GM12878 (cell line): ENCODE results near the gene KCNG1.

Source experiments
- CTCF ChIP-seq, 3 experiments: IDR thresholded peaks in 2 of 3; conservative IDR thresholded peaks in 1 of 3; 2 replicates each; pipeline ENCODE4 v1.5.1; 2011; ENCODE audit warnings: low read depth in 3 of 3, low read length in 3 of 3, mild to moderate bottlenecking in 3 of 3, control low read depth in 2 of 3, moderate library complexity in 2 of 3, inconsistent platforms in 1 of 3, mixed read lengths in 1 of 3; ENCODE audit not compliant: control insufficient read depth in 2 of 3, insufficient read depth in 1 of 3; ENCODE audit errors: extremely low read depth in 1 of 3
- IKZF2 ChIP-seq, 2 experiments: fragments of 450-650 bp; IDR thresholded peaks; 2 replicates each; pipeline ENCODE4 v1.6.1; 2017; ENCODE audit warnings: mild to moderate bottlenecking in 2 of 2, moderate library complexity in 2 of 2
- MEF2A ChIP-seq: IDR thresholded peaks from 2 replicates; pipeline ENCODE4 v1.6.1; 2011; ENCODE audit warnings: low read depth, mild to moderate bottlenecking, low read length, moderate library complexity; ENCODE audit not compliant: insufficient read depth
- RBBP5 ChIP-seq: fragments of 200-600 bp; sonication (generic); conservative IDR thresholded peaks from 2 replicates; pipeline ENCODE4 v1.6.1; 2016
- RUNX3 ChIP-seq: IDR thresholded peaks from 2 replicates; pipeline ENCODE4 v1.6.1; 2012; ENCODE audit warnings: low read length, inconsistent platforms
- SREBF1 ChIP-seq: IDR thresholded peaks from 2 replicates; pipeline ENCODE4 v1.6.1; 2012; ENCODE audit warnings: mild to moderate bottlenecking, low read length
- SREBF2 ChIP-seq: IDR thresholded peaks from 2 replicates; pipeline ENCODE4 v1.6.1; 2012; ENCODE audit warnings: mild to moderate bottlenecking, low read length
- TF ChIP-seq, protein P1 (sequence below): IDR thresholded peaks from 2 replicates; pipeline ENCODE4 v1.6.1; 2011; ENCODE audit warnings: low read depth, low read length, improper control_type of control experiment, borderline replicate concordance

DNA sequence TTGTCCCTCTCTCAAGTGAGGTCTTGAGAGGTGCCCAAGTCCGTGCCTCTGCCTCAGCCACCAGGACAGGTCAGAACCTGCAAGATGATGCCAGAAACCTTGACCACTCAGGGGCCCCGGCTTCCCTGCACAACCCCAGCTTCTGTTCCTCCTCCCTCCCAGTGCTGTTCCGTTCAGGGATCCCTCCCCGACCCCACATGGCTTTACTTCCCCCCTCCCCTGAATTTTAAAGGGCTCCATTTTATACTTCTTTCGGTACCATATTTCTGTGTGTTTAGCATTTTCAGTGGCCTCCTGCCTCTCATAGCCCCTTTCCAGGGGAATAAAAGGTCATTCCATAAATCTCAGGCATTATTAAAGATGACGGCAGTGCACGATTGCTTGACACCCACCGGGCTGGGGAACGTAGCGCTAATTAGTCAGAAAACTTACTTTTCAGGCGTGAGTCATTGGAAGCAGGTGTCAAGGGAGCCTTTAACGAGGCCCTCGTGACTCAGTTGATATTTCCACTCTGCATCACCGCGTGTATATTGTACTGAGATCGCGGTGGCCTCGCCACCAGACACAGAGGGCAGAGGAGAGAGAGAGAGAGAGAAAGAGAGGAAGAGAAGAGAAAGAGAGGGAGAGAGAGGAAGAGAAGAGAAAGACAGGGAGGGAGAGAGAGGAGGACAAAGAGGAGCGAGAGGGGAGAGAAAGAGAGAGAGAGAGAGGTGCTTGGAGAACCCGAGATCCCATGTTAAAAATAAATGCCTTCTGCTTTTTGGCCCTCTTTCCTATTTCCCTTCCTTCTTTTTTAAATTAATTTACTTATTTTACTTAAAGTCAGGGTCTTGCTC is 21.3 kb downstream of the KCNG1 start:
- TF ChIP-seq MEF2A (no peak), IKZF2 (IDR thresholded peaks at IDR 0.05) (no peak), CTCF (IDR thresholded peaks at IDR 0.05 in 2 of 3, conservative IDR thresholded peaks at IDR 0.05 in 1 of 3; ENCODE audit: control insufficient read depth in 2 of 3, extremely low read depth in 1 of 3, insufficient read depth in 1 of 3, low read depth in 3 of 3, low read length in 3 of 3) (no peak), RBBP5 (no peak), SREBF1 (no peak), SREBF2 (no peak), RUNX3 (no peak)
- TF ChIP-seq, protein P1, sequence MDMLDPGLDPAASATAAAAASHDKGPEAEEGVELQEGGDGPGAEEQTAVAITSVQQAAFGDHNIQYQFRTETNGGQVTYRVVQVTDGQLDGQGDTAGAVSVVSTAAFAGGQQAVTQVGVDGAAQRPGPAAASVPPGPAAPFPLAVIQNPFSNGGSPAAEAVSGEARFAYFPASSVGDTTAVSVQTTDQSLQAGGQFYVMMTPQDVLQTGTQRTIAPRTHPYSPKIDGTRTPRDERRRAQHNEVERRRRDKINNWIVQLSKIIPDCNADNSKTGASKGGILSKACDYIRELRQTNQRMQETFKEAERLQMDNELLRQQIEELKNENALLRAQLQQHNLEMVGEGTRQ = no peak
